GM21423 (cell line): Measurements from ENCODE around the gene PARVB.

Experiments
- ATAC-seq: cut with Tn5 transposase; IDR thresholded peaks from one replicate; pipeline ENCODE4 v1.9.1; 2021; ENCODE audit warnings: mild to moderate bottlenecking, moderate library complexity; ENCODE audit not compliant: unreplicated experiment

Gene PARVB, protein sequence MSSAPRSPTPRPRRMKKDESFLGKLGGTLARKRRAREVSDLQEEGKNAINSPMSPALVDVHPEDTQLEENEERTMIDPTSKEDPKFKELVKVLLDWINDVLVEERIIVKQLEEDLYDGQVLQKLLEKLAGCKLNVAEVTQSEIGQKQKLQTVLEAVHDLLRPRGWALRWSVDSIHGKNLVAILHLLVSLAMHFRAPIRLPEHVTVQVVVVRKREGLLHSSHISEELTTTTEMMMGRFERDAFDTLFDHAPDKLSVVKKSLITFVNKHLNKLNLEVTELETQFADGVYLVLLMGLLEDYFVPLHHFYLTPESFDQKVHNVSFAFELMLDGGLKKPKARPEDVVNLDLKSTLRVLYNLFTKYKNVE

DNA sequence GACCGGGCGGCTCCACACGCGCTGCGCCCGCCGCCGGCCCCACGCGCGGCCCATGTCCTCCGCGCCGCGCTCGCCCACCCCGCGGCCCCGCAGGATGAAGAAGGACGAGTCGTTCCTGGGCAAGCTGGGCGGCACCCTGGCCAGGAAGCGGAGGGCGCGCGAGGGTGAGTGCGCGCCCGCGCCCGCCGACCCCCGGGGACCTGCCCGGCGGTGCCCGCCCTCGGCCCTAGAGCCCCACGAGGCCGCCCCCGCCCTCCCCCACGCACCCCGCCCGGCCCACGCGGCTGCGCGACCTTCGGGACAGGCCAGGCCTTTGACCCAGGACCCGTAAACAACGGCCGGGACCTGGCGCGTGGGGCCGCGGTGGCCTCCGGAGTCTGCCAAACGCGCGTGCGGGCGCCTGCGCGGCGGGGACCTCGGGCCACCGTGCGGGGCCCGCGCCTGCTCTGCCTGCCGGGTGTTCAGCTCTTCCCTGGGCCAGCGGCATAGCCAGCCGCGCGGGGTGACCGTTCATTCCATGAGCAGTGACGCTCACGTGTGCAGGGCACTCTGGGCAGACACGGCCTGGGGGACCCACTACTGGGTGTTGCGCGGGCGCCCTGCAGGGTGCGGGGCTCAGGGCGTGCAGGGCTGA, at the start of gene PARVB:
TSS of gene PARVB (plus strand) at position 15 of the 634 bp plus-strand sequence. CDS start at position 53, 38 bp downstream.
- no peak for ATAC-seq

DNA sequence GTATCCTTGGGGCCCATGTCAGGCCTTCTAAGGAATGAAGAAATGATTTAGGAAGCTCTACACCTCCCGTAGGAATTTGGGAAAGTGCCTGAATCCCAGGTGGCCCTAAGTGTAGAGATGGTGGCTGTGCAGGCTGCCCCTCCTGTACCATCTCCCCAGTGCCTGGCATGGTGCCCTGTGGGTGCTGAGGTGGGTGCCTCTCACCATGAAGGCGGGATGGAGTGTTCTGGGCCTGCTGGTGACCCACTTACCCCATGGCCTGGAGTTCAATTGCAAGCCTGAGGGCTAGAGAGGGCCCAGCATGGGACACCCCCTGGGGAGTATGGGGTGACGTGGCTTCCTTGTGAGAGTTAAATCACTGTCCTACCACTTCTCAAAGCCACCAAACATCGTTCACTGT, 49.1 kb upstream of the PARVB start:
- no peak for ATAC-seq

DNA sequence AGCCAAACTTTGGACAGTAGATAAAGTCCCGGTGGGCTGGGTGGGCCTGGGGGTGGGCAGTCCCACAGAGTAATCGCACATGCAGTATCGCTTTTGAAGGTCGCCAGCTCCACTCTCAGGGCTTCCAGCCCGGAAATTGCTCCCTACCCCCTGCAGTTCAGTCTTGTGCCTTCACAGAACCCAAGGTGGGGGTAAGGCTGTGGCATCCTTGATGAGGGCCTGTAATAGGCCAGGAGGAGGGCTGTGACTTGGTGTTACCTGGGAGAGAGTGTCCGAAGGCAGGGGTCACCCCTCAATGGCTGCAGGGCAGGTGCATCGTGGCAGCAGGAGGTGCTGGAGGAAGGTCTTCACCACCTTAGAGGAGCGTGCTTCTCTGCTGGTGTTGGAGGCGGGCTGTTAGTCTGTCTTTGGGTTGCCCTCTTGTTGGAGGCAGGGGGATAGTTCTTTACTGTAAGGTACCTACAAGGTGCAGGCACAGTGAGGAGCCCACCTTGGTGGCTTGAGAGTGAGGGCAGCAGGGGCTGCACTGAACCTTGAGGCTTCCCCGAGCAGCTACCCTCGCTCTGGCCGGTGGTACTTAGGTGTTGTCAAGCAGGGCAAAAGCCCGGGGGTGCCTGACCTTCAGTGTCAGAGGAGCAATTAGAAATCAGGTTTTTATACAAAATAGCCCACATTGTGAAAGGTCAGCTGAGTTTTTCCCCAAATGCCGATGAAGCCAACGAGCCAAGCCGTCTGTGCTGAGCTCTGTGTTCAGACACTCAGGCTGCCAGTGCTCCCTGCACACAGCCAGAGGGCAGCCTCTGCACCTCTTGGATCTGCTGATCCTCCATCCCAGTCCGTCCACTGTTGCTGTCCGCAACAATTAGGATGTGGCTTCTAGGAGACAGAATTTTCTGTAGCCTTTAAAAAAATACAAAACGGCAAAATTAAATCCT, 47.0 kb upstream of the PARVB start:
- no peak for ATAC-seq

DNA sequence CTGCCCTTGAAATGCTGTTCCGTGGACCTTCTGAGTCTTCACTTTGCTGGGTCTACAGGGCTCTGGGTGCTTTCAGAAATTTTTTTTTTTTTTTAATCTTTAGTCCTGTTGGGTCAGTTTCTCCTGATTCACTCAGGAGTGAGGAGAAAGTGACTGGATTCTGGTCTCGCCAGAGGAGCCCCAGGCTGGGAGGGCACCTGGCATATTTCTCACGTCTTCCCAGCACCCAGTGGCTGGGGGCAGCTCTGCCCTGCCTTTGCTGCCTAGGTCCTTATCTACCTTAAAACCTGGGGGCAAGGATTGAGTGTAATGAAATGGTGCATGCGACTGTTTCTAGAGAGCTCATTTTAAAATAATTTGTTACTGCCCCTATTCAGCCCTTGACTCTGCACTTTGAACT, 45.5 kb upstream of the PARVB start:
- ATAC-seq, result no peak

DNA sequence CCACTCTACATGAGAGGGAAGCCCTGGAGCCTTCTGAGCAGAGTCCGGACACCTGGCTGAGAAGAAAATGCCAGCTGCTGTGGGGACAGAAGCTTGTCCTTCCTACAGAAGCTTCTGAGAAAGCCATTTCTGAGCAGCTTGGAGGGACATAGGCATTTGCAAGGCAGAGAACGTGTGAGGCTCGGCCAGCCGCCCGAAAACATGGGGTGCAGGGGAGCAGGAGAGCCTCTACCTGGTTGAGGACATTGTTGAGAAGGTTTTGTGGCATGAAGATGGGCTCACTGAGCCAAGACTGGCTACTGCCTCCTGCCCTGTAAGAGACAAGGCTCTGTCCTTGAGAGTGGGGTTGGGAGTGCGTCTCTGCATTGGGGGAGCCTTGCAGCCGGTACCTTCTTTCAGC, 43.5 kb upstream of the PARVB start:
- ATAC-seq, result no peak

DNA sequence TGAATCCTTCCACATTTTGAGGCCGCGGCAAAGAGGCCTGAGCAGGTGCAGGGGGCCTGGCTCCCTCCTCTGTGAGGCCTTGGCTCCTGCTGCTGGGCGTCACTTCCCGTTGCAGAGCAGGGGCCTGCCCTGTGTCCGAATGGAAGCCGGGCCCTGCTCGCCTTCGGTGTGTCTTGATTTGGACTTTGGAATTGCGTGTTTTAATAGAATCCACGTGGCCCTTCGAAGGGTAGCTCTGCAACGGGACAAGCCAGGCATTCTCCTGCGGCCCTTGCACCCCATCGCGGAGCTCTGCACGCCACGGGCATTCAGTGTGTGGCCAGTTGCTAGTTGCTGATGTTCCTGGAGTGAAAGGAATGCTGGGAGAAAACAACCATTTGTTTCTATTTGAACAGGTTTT, 43.1 kb upstream of the PARVB start:
- ATAC-seq, result no peak

DNA sequence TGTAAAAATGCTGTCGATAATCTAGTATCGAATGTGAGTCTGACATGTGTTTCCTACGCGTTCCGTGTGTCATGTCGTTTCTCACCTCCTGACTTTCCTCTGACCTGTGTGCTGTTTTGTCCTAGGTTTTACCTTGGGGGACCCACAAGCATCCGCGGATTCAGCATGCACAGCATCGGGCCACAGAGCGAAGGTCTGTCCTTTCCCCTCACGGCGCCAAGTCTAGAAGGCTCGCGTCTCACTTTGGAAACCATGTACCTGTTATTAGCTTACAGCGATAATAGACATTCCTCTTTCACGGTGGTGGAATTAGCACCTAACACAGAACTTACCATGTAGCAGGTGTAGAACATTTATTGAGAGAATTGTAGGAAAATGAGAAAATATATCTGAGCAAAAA, 40.3 kb upstream of the PARVB start:
- no peak for ATAC-seq

DNA sequence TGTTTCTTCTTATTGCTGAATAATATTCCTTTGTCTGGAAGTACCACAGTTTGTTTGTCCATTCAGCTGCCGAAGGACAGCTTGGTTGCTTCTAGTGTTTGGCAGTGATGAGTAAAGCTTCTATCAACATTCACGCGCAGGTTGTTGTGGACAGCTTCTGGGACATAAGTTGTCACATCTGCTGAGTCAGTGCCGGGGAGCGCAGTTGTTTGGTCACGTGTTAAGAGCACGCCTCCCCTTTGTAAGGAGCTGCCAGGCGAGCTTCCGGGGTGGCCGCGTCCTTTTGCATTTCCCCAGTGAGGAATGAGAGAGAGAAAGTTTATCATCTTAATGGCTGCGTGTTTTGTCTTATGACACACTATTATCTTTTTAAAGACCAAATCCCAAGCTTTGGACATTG, 38.6 kb upstream of the PARVB start:
- ATAC-seq, result no peak

DNA sequence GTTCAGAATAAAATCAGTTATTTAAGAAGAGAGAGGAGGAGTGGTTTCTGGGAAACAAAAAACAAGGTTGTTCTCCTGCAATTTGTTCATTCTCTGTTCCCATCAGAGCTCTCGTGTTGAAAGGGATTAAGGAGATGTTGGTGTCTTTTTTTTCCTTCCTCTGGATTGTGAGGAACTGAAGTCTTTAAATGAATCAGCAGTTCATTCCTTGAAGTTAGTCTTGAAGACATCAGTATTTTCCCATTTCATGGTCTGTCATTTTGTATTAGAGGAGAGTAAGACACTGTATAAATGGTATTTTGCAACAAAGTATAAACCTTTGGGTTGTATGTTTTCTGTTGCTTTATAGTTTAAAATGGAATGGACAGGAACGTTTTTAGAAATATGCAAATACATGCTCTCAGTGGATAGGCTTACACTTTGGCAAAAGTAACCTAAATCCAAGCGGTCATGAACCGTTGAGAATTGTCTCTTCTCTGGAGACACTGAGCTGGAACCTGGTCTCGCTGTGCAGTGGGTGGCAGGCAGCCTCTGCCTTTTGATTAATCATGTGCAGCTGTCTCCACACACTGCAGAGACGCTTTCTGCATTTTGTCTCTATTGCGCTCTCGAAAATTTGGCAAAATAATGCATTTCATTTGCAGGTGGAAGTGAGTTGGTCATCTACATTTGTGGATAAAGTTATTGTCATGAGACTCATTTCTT, 35.8 kb upstream of the PARVB start:
- no peak for ATAC-seq

DNA sequence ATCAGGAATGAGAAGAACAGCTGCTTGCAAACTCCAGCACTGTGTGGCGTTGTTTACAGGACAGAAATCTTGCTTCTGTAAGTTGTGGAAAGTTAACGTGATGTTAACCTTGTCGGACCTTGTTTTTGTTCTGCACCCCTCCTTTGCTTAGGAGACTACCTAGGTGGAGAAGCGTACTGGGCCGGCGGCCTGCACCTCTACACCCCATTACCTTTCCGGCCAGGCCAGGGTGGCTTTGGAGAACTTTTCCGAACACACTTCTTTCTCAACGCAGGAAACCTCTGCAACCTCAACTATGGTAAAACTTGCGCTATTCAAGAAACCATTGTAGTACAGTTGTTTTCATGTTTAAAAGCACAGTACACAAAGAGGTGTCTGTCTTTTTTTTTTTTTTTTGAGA, 35.1 kb upstream of the PARVB start:
- no peak for ATAC-seq

DNA sequence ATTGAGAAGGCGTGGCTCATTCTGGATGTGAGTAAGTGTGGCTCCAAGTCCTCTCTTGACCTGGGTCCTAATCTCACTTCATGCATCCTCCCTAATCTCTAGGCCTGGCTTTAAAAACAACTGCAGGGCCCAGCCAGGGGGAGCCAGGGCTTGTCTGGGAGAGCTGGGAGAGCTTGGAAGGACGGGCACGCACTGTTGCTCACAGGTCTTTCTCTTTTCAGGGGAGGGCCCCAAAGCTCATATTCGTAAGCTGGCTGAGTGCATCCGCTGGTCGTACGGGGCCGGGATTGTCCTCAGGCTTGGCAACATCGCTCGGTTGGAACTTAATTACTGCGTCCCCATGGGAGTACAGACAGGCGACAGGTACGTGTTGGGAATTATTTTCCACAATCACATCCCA, 34.1 kb upstream of the PARVB start:
- no peak for ATAC-seq

DNA sequence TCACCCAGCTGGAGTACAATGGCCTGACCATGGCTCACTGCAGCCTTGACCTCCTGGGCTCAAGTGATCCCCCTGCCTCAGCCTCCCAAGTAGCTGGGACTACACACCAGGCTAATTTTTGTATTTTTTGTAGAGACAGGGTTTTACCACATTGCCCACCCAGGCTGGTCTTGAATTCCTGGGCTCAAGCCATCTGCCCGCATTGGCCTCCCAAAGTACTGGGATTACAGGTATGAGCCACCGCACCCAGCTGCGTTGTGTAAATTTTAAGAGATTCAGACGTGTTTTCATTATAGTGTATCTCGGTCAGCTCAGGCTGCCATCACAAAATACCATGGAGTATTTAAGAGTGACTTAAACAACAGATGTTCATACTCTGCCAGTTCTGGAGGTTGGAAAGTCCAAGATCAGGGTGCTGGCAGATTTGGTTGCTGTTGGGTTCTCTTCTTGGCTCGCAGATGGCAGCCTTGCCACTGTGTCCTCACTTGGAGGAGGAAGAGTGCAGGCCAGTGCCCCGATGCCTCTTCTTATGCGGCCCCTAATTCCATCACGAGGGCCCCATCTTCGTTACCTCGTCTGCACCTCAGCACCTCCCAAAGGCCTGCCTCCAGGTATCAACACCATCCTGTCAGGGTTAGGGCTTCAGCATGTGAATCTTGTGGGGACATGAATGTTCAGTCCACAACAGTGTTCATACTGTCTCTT, 32.6 kb upstream of the PARVB start:
- ATAC-seq, result no peak

DNA sequence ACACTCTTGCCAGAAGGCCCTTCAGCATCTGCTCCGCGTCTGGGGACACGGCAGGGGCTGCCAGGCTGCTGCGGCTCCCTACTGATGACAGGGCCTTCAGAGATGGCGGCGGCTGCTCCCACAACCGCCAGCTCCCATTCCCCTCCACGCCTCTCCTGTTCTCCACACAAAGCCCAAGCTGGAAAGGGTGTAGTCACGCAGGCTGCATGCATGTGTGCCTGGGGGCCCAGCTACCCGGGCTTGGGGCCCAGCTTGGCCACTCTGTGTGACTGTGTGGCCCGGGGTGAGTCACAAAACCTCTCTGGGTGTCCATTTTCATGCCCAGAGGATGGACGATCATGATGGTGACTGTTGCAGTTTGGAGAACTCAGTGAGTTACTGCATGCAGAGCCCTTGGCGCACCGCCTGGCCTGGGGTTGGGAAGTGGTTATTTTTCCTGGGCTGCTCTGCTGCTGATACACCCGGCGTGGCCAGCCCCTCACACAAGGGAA, 31.7 kb upstream of the PARVB start:
- no peak for ATAC-seq

DNA sequence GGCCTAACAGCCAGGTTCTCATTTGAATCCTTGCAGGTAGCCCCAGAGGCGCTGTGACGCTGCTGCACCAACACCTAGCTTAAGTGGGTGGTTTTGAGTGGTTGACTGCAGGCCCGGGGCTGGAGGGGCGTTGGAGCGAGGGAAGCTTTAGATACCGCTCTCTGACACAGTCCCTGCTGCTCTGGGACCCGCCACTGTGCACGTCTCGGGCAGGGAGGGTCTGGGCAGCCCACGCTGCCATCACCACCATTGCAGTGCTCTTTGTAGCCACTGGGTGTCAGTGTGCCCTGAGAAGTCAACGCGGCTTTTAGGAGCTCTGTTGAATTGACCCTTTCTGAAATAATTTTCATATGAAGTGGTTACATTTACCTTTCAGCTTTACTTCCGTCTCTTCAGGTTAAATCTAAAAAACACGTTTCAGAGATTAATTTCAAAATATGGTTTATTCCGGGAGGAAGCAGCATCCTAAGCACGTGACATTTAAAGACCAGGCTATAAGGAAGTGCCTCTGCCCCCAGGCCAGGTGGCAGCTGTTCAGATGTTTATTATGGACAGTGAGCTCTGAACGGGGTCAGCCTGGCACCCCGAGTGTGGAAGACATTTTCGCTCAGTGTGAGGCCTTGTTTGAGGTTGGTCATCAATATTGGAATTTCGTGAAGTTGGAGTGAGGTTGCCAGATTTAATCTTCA, 30.9 kb upstream of the PARVB start:
- ATAC-seq, result no peak

DNA sequence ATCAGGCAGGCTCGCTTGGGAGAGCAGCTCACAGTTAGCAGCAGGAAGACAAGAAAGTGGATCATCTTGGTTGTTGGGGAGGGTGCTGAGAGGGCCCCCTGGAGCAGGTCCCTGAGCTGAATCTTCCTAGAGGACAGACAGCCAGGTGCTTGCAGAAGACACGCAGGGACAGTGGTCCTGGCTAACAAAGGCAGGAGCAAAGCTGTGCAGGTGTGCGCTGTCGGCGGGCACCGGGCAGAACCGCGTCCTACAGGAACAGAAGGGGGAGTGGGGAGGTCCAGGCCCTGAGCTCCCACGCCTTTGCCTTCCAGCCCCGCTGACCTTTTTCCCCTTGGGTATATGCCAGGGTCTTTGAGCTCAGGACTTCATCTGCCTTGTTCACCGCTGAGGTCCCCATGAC, 30.1 kb upstream of the PARVB start:
- no peak for ATAC-seq

DNA sequence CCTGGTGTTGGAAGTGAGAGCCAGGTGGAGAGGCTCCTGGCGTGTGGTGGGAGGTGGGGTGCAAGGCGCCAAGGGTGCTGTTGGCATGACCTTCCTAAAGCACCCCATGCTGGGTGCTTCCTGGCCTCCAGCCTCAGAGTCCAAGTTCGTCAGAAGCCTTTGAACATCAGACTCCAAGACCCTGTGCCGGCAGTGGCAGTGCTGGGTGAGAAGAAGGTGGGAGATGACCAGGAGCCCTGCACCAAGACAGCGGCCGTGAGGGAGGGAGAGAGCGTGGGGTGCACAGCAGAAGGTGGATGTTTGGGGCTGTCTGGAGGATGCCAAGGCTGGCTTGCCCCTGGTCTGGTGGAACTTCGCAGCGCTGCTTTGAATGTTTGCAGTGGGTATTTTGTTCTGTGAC, 29.7 kb upstream of the PARVB start:
- no peak for ATAC-seq

DNA sequence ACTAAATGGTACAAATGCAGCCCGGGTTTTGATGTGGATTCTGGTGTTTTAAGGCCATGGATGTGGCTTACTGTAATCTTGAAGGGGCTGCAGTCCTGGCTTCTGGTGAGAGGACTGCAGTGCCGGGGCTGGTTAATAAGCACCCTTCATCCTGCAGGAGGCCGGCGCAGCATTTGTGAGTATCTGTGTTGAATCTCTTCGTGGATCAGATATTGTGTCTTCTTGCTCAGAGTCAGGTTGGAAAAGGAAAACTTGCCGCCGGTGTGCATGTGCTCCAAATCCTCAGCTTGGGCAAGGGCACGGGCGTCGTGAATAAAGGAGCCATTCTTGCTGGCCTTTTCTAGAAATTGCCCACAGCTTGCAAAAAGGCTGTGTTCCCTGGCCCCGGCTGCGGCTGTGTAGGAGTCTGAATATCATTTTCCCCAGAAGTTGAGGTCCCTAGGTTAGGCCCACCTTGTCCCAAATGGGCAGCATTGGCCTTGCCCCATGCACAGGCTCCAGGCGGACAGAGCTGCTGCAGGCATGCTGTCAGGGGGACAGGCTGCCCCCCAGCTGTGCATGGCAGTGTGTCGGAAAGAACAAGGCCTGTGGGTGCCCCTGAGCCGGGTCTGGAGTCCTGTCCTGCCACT, 28.9 kb upstream of the PARVB start:
- no peak for ATAC-seq

DNA sequence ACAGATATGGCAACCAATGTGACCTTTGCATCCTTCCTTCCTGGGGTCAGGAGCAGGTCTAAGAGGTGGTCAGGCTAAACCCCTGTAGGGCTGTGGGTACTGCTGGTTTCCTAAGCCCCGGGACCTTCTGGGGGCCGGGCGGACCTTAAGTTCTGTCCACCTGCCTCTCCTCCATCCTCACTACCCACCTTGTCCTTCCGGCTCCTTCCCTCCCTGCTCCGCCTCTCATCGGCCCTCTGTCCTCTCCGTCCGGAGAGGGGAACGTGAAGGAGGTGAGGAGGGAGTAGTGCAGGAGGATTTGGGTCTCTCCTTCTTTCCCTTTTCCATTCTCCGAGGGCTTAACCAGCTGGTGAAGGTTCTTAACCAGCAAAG, 28.3 kb upstream of the PARVB start:
- no peak for ATAC-seq
